Upper lobe of left lung (tissue), 6 donors: ENCODE measurements around the gene INPP4B. TPM values are rescaled to one million over a fixed set of nuclear protein-coding genes. Genes with fewer than 3 reads are reported as not detected.

Source experiments
- ATAC-seq, 2 donors: fragments of 200-7000 bp; cut with Tn5 transposase; one replicate each; pipeline ENCODE4 v1.9.1; 2022; ENCODE audit warnings: mild to moderate bottlenecking in 2 of 2, moderate library complexity in 2 of 2; ENCODE audit not compliant: low FRiP score in 2 of 2
- DNase-seq, 2 donors: peaks; one replicate each; pipeline ENCODE4 v3.0.0-alpha.2; 2019 to 2020
- H3K27ac ChIP-seq, 4 donors: fragments of 200-600 bp; sonication (generic); one replicate each; pipeline ENCODE4 v1.5.1; 2016 to 2019
- H3K27me3 ChIP-seq, 4 donors: fragments of 200-600 bp; sonication (generic); one replicate each; pipeline ENCODE4 v1.5.1; 2017 to 2019
- H3K36me3 ChIP-seq, 4 donors: fragments of 200-600 bp; sonication (generic); one replicate each; pipeline ENCODE4 v1.5.1; 2016 to 2019
- H3K4me1 ChIP-seq, 4 donors: fragments of 200-600 bp; sonication (generic); one replicate each; pipeline ENCODE4 v1.5.1; 2018 to 2019
- H3K4me3 ChIP-seq, 4 donors: fragments of 200-600 bp; sonication (generic); one replicate each; pipeline ENCODE4 v1.5.1; 2017 to 2019; ENCODE audit warnings: mild to moderate bottlenecking in 2 of 4, moderate library complexity in 1 of 4
- H3K9me3 ChIP-seq, 4 donors: fragments of 200-600 bp; sonication (generic); one replicate each; pipeline ENCODE4 v1.5.1; 2018 to 2019
- EP300 ChIP-seq, 4 donors: sonication (generic); formaldehyde crosslinking; IDR thresholded peaks; one replicate each; pipeline ENCODE4 v1.5.1; 2017; ENCODE audit warnings: antibody characterized with exemption in 4 of 4, control low read depth in 2 of 4
- POLR2A ChIP-seq, 4 donors: fragments of 450-650 bp; IDR thresholded peaks; one replicate each; pipeline ENCODE4 v1.5.1; 2016 to 2017; ENCODE audit warnings: antibody characterized with exemption in 4 of 4, mild to moderate bottlenecking in 2 of 4
- POLR2AphosphoS5 ChIP-seq, 2 donors: sonication (generic); formaldehyde crosslinking; IDR thresholded peaks; one replicate each; pipeline ENCODE4 v1.5.1; 2017; ENCODE audit warnings: antibody characterized with exemption in 2 of 2
- WGBS, 2 donors: methylation state at CpG; one replicate each; pipeline ENCODE4 v1.1.5; 2017 to 2018; 5-methylcytosine and 5-hydroxymethylcytosine counted together
- total RNA-seq, 6 donors: library from RNA; depleted of rRNA in 4 of 6; stranded (reverse); fragments of >200 nt in 4 of 6; gene quantifications; one replicate each; pipeline versions ENCODE4 v1.1.0 to v1.2.1, GENCODE V29; 2016 to 2021
- TF ChIP-seq, protein P1 (sequence below), 6 experiments: fragments of 450-650 bp in 4 of 6; fragments of 200-600 bp in 2 of 6; sonication (generic) in 2 of 6; IDR thresholded peaks; one replicate each; pipeline ENCODE4 v1.5.1; 2016 to 2019; ENCODE audit warnings: antibody characterized with exemption in 6 of 6
- donor health status: DM: no; HTN: no; CAD: no; lungs with moderate emphysema.
- donor health status: DM: no; HTN: yes; CAD: no; lungs with severe emphysema.

Gene INPP4B
- total RNA-seq, 6 donors from 2014 or later = 4.7 to 31.4 (median 10.4) TPM

DNA sequence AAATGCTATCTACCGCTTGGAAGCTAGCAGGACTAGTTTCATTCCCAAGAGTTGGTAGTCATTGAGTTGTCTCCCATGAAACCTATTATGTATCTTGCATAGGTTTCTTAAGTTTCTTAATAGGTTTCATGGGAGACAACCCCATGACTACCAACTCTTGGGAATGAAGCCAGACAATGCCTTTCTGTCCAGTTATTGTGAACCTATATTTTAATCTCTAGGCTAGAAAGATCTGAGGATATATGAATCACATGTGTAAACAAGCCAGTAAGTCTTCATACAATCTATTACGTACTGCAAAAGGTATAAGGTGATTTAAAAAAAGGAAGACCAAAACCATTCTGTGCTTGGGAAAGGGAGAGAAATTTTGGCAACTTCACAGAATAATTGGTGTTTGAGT lies 162.6 kb downstream of the INPP4B start:
- Histone ChIP-seq H3K4me3 (no peak overlapping the region), H3K36me3 (no peaks in the 10 kb centered on the region), H3K4me1 (no peaks in the 10 kb centered on the region), H3K9me3 (no peaks in the 10 kb centered on the region), H3K27me3 (no peaks in the 10 kb centered on the region), H3K27ac (no peak overlapping the region)
- DNase-seq = no peak
- 93 to 97% methylated on average over 2 of the region's 2 CpGs for WGBS, 2 donors
- no peak for ATAC-seq
- TF ChIP-seq EP300 (IDR thresholded peaks at IDR 0.05) (no peak), POLR2AphosphoS5 (IDR thresholded peaks at IDR 0.05) (no peak), POLR2A (IDR thresholded peaks at IDR 0.05) (no peak)
- TF ChIP-seq, protein P1, sequence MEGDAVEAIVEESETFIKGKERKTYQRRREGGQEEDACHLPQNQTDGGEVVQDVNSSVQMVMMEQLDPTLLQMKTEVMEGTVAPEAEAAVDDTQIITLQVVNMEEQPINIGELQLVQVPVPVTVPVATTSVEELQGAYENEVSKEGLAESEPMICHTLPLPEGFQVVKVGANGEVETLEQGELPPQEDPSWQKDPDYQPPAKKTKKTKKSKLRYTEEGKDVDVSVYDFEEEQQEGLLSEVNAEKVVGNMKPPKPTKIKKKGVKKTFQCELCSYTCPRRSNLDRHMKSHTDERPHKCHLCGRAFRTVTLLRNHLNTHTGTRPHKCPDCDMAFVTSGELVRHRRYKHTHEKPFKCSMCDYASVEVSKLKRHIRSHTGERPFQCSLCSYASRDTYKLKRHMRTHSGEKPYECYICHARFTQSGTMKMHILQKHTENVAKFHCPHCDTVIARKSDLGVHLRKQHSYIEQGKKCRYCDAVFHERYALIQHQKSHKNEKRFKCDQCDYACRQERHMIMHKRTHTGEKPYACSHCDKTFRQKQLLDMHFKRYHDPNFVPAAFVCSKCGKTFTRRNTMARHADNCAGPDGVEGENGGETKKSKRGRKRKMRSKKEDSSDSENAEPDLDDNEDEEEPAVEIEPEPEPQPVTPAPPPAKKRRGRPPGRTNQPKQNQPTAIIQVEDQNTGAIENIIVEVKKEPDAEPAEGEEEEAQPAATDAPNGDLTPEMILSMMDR (IDR thresholded peaks at IDR 0.05) = no peak

DNA sequence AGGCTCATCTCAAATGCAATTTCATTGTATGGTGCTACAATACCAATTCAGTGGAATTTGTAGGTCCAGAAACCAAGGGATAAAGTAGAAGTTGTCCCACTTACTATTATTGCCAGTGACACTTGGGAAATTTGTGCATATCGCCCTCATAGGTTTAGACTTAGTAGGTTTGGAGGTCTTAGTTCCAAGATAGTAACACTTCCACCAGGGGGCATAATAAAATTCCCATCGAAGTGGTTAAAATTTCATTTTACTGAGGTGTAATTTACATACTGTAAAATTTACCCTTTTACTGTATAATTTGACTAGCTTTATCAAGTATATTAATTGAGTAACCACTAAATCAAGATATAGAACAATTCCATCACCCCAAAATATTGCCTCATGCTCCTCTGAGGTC lies 174.6 kb downstream of the INPP4B start:
- no peak for DNase-seq
- H3K4me3 ChIP-seq = no peak overlapping the region
- H3K36me3 ChIP-seq = no peaks in the 10 kb centered on the region
- ATAC-seq = no peak
- TF ChIP-seq EP300 (IDR thresholded peaks at IDR 0.05) (no peak), POLR2A (IDR thresholded peaks at IDR 0.05) (no peak), POLR2AphosphoS5 (IDR thresholded peaks at IDR 0.05) (no peak)
- no peaks in the 10 kb centered on the region for H3K4me1 ChIP-seq
- H3K9me3 ChIP-seq = peaks cover 0 to 10% (median 4%) of the 10 kb centered on the region in 4 donors
- no peaks in the 10 kb centered on the region for H3K27me3 ChIP-seq
- 86 to 92% methylated on average over 2 of the region's 2 CpGs for WGBS, 2 donors
- H3K27ac ChIP-seq = no peak overlapping the region

DNA sequence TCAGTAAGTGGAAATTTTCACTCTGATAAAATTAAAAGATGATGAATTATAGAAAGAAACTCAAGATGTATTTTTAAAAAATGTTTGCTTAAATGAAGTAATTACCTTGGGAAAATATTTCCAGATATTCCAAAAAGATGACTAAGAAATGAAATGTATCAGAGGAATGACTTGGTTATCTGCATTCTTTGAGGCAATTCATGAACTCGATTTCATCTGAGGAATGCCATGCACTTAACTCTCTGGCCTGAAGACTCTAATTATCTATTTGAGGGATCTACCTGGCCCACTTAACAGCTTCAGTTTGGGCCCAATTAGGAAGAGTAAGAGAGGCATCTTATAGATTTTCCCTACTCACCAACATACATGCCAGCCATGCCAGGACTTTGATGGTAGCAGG lies 182.3 kb downstream of the INPP4B start:
- DNase-seq = no peak
- Histone ChIP-seq H3K9me3 (peaks cover 0 to 19% (median 5%) of the 10 kb centered on the region in 4 donors), H3K27me3 (no peaks in the 10 kb centered on the region), H3K36me3 (no peaks in the 10 kb centered on the region), H3K4me1 (no peaks in the 10 kb centered on the region), H3K4me3 (no peak overlapping the region), H3K27ac (no peak overlapping the region)
- no peak for TF ChIP-seq POLR2A (IDR thresholded peaks at IDR 0.05)
- TF ChIP-seq EP300 (IDR thresholded peaks at IDR 0.05) = no peak
- TF ChIP-seq, protein P1 (IDR thresholded peaks at IDR 0.05) = no peak
- TF ChIP-seq POLR2AphosphoS5 (IDR thresholded peaks at IDR 0.05) = no peak
- no peak for ATAC-seq
- 82 to 83% methylated on average over 1 of the region's 1 CpG for WGBS, 2 donors

DNA sequence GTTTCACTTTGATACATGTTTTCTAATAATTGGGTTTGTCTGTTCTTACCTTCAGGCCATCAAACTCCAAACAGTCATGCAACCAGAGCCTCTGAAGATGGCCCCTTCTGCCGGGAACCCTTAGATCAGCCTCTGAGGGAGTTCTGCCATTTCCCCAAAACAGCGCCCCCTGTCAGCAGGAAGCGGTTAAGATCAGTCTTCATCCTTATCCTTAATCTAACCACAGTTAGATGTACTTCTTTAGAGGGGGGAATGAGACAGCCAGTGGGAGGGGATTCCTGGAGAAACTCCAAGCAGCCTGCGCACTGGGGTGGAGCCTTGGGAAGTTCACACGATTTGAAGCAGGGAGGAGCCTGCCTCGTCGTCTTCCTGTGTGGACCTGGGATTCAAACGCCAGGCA lies 185.4 kb downstream of the INPP4B start:
- Histone ChIP-seq H3K27ac (no peak overlapping the region), H3K4me1 (no peaks in the 10 kb centered on the region), H3K4me3 (no peak overlapping the region), H3K9me3 (peaks cover 10 to 34% (median 17%) of the 10 kb centered on the region in 4 donors), H3K36me3 (no peaks in the 10 kb centered on the region), H3K27me3 (no peaks in the 10 kb centered on the region)
- 83 to 88% methylated on average over 8 of the region's 8 CpGs for WGBS, 2 donors
- DNase-seq = no peak
- TF ChIP-seq, protein P1 (IDR thresholded peaks at IDR 0.05) = no peak
- TF ChIP-seq EP300 (IDR thresholded peaks at IDR 0.05) = no peak
- no peak for TF ChIP-seq POLR2A (IDR thresholded peaks at IDR 0.05)
- no peak for TF ChIP-seq POLR2AphosphoS5 (IDR thresholded peaks at IDR 0.05)
- ATAC-seq = no peak

DNA sequence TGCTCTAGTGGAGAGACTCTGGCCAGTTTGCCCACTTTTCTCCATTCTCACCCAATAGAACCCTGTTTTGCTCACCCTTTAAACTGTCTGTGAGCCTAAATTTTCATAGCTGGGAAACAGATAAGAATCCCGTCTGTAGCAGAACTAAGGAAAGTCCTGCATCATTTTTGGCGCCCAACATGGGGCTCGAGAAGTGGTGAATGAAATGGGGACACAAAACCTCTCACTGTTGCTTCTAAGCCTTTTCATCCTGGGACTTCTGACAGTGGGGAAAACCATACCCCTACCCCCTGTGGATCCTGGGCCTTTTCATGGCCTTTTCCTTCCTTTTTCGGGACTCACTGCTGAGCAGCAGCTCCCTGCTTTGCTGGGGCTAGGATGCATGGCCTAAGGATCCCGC lies 189.9 kb downstream of the INPP4B start:
- Histone ChIP-seq H3K27ac (no peak overlapping the region), H3K4me1 (no peaks in the 10 kb centered on the region), H3K9me3 (peaks cover 28 to 79% (median 37%) of the 10 kb centered on the region in 4 donors), H3K36me3 (no peaks in the 10 kb centered on the region), H3K27me3 (no peaks in the 10 kb centered on the region), H3K4me3 (no peak overlapping the region)
- 94 to 97% methylated on average over 5 of the region's 5 CpGs for WGBS, 2 donors
- ATAC-seq = no peak
- no peak for DNase-seq
- TF ChIP-seq POLR2A (IDR thresholded peaks at IDR 0.05) (no peak), POLR2AphosphoS5 (IDR thresholded peaks at IDR 0.05) (no peak), EP300 (IDR thresholded peaks at IDR 0.05) (no peak)
- TF ChIP-seq, protein P1 (IDR thresholded peaks at IDR 0.05) = no peak
